Liver (tissue), 9 donors: ENCODE data around the gene OR2T6. TPM values are rescaled to one million over a fixed set of nuclear protein-coding genes. Genes with fewer than 3 reads are reported as not detected.

Source experiments
- DNase-seq: peaks from one replicate; pipeline ENCODE4 v3.0.0-alpha.2; 2017; ENCODE audit warnings: low spot score
- H3K27ac ChIP-seq, 2 donors: one replicate each; pipeline ENCODE4 v1.7.0; 2013; ENCODE audit warnings: inconsistent platforms in 2 of 2, low read length in 2 of 2, control low read depth in 1 of 2, low read depth in 1 of 2, mild to moderate bottlenecking in 1 of 2
- H3K27me3 ChIP-seq, 4 donors: one replicate each; pipeline versions ENCODE4 v1.6.1 to v1.7.0; 2013; ENCODE audit warnings: low read length in 3 of 4, inconsistent platforms in 1 of 4, mild to moderate bottlenecking in 1 of 4, moderate library complexity in 1 of 4; ENCODE audit not compliant: control insufficient read depth in 4 of 4, insufficient read depth in 4 of 4
- H3K36me3 ChIP-seq, 4 donors: one replicate each; pipeline versions ENCODE4 v1.6.1 to v1.7.0; 2013; ENCODE audit warnings: low read length in 3 of 4, mild to moderate bottlenecking in 3 of 4, low read depth in 1 of 4, moderate library complexity in 1 of 4; ENCODE audit not compliant: control insufficient read depth in 4 of 4, insufficient read depth in 3 of 4
- H3K4me1 ChIP-seq, 4 donors: one replicate each; pipeline versions ENCODE4 v1.6.1 to v1.7.0; 2013; ENCODE audit warnings: low read length in 3 of 4, mild to moderate bottlenecking in 3 of 4, moderate library complexity in 1 of 4; ENCODE audit not compliant: control insufficient read depth in 4 of 4, insufficient read depth in 4 of 4
- H3K4me3 ChIP-seq, 3 donors: one replicate each; pipeline versions ENCODE4 v1.6.1 to v1.7.0; 2013; ENCODE audit warnings: low read length in 3 of 3, control low read depth in 1 of 3, low read depth in 1 of 3, mild to moderate bottlenecking in 1 of 3
- H3K9ac ChIP-seq, 2 donors: one replicate each; pipeline ENCODE4 v1.7.0; 2013; ENCODE audit warnings: low read length in 2 of 2, mild to moderate bottlenecking in 2 of 2, moderate library complexity in 2 of 2, control low read depth in 1 of 2, low read depth in 1 of 2
- H3K9me3 ChIP-seq, 4 donors: one replicate each; pipeline versions ENCODE4 v1.6.1 to v1.7.0; 2013; ENCODE audit warnings: low read length in 3 of 4; ENCODE audit not compliant: control insufficient read depth in 4 of 4
- EGR1 ChIP-seq, 2 donors: IDR thresholded peaks; 2 replicates each; pipeline ENCODE4 v1.6.1; 2016 to 2018; ENCODE audit warnings: antibody characterized with exemption in 2 of 2, low read depth in 2 of 2
- FOXA1 ChIP-seq: IDR thresholded peaks from 2 replicates; pipeline ENCODE4 v1.6.1; 2016; ENCODE audit warnings: antibody characterized with exemption
- FOXA2 ChIP-seq: IDR thresholded peaks from 2 replicates; pipeline ENCODE4 v1.6.1; 2016; ENCODE audit warnings: antibody characterized with exemption
- GABPA ChIP-seq, 2 donors: IDR thresholded peaks in 1 of 2; conservative IDR thresholded peaks in 1 of 2; 2 replicates each; pipeline ENCODE4 v1.6.1; 2016; ENCODE audit warnings: antibody characterized with exemption in 2 of 2, mild to moderate bottlenecking in 1 of 2, moderate library complexity in 1 of 2
- HNF4A ChIP-seq, 2 donors: conservative IDR thresholded peaks; 2 replicates each; pipeline ENCODE4 v1.6.1; 2016; ENCODE audit warnings: antibody characterized with exemption in 2 of 2, mild to moderate bottlenecking in 2 of 2
- JUND ChIP-seq, 2 donors: IDR thresholded peaks; 2 replicates each; pipeline ENCODE4 v1.6.1; 2016; ENCODE audit warnings: antibody characterized with exemption in 2 of 2
- NR2F2 ChIP-seq: IDR thresholded peaks from 2 replicates; pipeline ENCODE4 v1.6.1; 2016; ENCODE audit warnings: antibody characterized with exemption
- RAD21 ChIP-seq, 2 donors: IDR thresholded peaks; 2 replicates each; pipeline ENCODE4 v1.6.1; 2016; ENCODE audit warnings: antibody characterized with exemption in 2 of 2, mild to moderate bottlenecking in 2 of 2
- RXRA ChIP-seq, 2 donors: IDR thresholded peaks; 2 replicates each; pipeline ENCODE4 v1.6.1; 2017 to 2018; ENCODE audit warnings: antibody characterized with exemption in 2 of 2, mild to moderate bottlenecking in 1 of 2
- SP1 ChIP-seq: IDR thresholded peaks from 2 replicates; pipeline ENCODE4 v1.6.1; 2018; ENCODE audit warnings: antibody characterized with exemption, mild to moderate bottlenecking
- YY1 ChIP-seq: IDR thresholded peaks from 2 replicates; pipeline ENCODE4 v1.6.1; 2016; ENCODE audit warnings: antibody characterized with exemption, mild to moderate bottlenecking
- WGBS: extraction: QIAGEN DNeasy Blood & Tissue Kit; methylation state at CpG from one replicate; pipeline ENCODE4 v1.1.7; 2013; 5-methylcytosine and 5-hydroxymethylcytosine counted together
- polyA plus RNA-seq, 2 donors: library from polyadenylated mRNA; stranded (reverse) in 1 of 2; unstranded in 1 of 2; fragments of 200-250 nt in 1 of 2; fragments of >200 nt in 1 of 2; fragmentation: Nextera tagmentation in 1 of 2; extraction: Ambion mirVana in 1 of 2; gene quantifications; one replicate each; pipeline versions ENCODE4 v1.2.1 to v1.2.3, GENCODE V29; 2013 to 2015
- total RNA-seq, 2 donors: library from RNA; depleted of rRNA; stranded (reverse); fragments of >200 nt; gene quantifications; one replicate each; pipeline ENCODE4 v1.2.3, GENCODE V29; 2014
- TF ChIP-seq, protein P1 (sequence below): IDR thresholded peaks from 2 replicates; pipeline ENCODE4 v1.6.1; 2016; ENCODE audit warnings: antibody characterized with exemption
- TF ChIP-seq, protein P2 (sequence below): fragments of 150-350 bp; IDR thresholded peaks from 2 replicates; pipeline ENCODE4 v1.5.1; 2017; ENCODE audit warnings: improper control_type of control experiment, low read depth, low read length; ENCODE audit not compliant: missing input control
- TF ChIP-seq, protein P3 (sequence below): IDR thresholded peaks from 2 replicates; pipeline ENCODE4 v1.6.1; 2016; ENCODE audit warnings: antibody characterized with exemption
- TF ChIP-seq, protein P4 (sequence below): IDR thresholded peaks from 2 replicates; pipeline ENCODE4 v1.6.1; 2016; ENCODE audit warnings: antibody characterized with exemption, mild to moderate bottlenecking
- TF ChIP-seq, protein P5 (sequence below): IDR thresholded peaks from 2 replicates; pipeline ENCODE4 v1.6.1; 2016; ENCODE audit warnings: antibody characterized with exemption
- donor health status: healthy.
- donor health status: healthy.
- donor health status: healthy.
- donor health status: healthy.
- donor health status: healthy.

The OR2T6 gene
- total and polyA plus RNA-seq, 4 donors, result not detected

DNA sequence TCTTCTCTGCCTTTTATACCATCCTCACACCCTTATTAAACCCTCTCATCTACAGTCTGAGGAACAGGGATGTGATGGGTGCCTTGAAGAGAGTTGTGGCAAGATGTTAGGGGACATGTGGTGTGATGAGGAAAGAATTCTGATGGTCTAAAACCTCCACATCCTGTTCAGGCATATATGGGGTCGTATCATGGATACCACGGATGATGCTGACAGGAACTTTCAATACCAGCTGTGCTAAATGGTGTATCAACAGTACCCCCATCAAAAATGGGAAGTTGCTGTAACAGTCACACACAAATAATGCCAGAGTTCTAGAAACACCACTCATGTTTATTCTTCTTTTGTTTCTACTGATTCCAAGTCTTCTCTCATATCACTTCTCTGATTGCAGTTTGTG lies 12.9 kb downstream of the OR2T6 start:
- TF ChIP-seq SP1 (no peak), FOXA2 (no peak), HNF4A (conservative IDR thresholded peaks at IDR 0.05) (no peak), RXRA (IDR thresholded peaks at IDR 0.05) (no peak), EGR1 (IDR thresholded peaks at IDR 0.05; ENCODE audit: low read depth in 2 of 2) (no peak), JUND (IDR thresholded peaks at IDR 0.05) (no peak), GABPA (IDR thresholded peaks at IDR 0.05 in 1 of 2, conservative IDR thresholded peaks at IDR 0.05 in 1 of 2) (no peak), NR2F2 (no peak), YY1 (no peak), FOXA1 (no peak)
- TF ChIP-seq, protein P1, sequence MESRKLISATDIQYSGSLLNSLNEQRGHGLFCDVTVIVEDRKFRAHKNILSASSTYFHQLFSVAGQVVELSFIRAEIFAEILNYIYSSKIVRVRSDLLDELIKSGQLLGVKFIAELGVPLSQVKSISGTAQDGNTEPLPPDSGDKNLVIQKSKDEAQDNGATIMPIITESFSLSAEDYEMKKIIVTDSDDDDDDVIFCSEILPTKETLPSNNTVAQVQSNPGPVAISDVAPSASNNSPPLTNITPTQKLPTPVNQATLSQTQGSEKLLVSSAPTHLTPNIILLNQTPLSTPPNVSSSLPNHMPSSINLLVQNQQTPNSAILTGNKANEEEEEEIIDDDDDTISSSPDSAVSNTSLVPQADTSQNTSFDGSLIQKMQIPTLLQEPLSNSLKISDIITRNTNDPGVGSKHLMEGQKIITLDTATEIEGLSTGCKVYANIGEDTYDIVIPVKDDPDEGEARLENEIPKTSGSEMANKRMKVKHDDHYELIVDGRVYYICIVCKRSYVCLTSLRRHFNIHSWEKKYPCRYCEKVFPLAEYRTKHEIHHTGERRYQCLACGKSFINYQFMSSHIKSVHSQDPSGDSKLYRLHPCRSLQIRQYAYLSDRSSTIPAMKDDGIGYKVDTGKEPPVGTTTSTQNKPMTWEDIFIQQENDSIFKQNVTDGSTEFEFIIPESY, result no peak
- TF ChIP-seq, protein P2, sequence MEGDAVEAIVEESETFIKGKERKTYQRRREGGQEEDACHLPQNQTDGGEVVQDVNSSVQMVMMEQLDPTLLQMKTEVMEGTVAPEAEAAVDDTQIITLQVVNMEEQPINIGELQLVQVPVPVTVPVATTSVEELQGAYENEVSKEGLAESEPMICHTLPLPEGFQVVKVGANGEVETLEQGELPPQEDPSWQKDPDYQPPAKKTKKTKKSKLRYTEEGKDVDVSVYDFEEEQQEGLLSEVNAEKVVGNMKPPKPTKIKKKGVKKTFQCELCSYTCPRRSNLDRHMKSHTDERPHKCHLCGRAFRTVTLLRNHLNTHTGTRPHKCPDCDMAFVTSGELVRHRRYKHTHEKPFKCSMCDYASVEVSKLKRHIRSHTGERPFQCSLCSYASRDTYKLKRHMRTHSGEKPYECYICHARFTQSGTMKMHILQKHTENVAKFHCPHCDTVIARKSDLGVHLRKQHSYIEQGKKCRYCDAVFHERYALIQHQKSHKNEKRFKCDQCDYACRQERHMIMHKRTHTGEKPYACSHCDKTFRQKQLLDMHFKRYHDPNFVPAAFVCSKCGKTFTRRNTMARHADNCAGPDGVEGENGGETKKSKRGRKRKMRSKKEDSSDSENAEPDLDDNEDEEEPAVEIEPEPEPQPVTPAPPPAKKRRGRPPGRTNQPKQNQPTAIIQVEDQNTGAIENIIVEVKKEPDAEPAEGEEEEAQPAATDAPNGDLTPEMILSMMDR, result no peak
- TF ChIP-seq, protein P3, sequence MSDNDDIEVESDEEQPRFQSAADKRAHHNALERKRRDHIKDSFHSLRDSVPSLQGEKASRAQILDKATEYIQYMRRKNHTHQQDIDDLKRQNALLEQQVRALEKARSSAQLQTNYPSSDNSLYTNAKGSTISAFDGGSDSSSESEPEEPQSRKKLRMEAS, result no peak
- TF ChIP-seq, protein P4, sequence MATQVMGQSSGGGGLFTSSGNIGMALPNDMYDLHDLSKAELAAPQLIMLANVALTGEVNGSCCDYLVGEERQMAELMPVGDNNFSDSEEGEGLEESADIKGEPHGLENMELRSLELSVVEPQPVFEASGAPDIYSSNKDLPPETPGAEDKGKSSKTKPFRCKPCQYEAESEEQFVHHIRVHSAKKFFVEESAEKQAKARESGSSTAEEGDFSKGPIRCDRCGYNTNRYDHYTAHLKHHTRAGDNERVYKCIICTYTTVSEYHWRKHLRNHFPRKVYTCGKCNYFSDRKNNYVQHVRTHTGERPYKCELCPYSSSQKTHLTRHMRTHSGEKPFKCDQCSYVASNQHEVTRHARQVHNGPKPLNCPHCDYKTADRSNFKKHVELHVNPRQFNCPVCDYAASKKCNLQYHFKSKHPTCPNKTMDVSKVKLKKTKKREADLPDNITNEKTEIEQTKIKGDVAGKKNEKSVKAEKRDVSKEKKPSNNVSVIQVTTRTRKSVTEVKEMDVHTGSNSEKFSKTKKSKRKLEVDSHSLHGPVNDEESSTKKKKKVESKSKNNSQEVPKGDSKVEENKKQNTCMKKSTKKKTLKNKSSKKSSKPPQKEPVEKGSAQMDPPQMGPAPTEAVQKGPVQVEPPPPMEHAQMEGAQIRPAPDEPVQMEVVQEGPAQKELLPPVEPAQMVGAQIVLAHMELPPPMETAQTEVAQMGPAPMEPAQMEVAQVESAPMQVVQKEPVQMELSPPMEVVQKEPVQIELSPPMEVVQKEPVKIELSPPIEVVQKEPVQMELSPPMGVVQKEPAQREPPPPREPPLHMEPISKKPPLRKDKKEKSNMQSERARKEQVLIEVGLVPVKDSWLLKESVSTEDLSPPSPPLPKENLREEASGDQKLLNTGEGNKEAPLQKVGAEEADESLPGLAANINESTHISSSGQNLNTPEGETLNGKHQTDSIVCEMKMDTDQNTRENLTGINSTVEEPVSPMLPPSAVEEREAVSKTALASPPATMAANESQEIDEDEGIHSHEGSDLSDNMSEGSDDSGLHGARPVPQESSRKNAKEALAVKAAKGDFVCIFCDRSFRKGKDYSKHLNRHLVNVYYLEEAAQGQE, result no peak
- TF ChIP-seq, protein P5, sequence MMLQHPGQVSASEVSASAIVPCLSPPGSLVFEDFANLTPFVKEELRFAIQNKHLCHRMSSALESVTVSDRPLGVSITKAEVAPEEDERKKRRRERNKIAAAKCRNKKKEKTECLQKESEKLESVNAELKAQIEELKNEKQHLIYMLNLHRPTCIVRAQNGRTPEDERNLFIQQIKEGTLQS, result no peak
- no peak overlapping the region for H3K27ac ChIP-seq
- H3K4me3 ChIP-seq, result no peak overlapping the region
- peaks cover 0 to 1% (median 0%) of the 10 kb centered on the region in 4 donors for H3K4me1 ChIP-seq
- WGBS, result 49% methylated on average over 2 of the region's 2 CpGs
- no peak for DNase-seq
- no peaks in the 10 kb centered on the region for H3K36me3 ChIP-seq
- H3K9me3 ChIP-seq, result no peaks in the 10 kb centered on the region
- no peak overlapping the region for H3K9ac ChIP-seq
- peaks cover 0 to 3% (median 0%) of the 10 kb centered on the region in 4 donors for H3K27me3 ChIP-seq

DNA sequence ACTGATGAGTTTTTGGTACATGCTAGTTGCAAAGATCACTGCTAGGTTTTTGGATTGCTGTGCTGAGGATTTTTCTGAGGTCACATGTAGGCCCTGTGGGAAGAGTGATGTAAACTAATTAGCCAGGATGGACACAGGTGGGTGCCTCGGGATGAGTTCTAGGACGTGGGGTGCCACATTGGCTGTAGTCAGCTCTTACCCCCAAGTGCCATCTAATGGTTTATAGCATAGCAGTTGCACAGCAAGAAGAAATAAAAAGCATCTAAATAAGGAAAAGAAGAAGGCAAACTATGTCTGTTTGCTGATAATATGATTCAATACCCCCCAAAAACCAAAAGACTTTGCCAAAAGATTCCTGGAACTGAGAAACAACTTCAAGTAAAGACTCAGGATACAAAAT lies 17.5 kb downstream of the OR2T6 start:
- no peak for DNase-seq
- WGBS, result 40% methylated on average over 2 of the region's 2 CpGs

More for the DNA sequence above, 17.5 kb downstream of the OR2T6 start:
- no peak overlapping the region for H3K27ac ChIP-seq
- H3K36me3 ChIP-seq, result no peaks in the 10 kb centered on the region
- H3K4me3 ChIP-seq, result no peak overlapping the region
- H3K4me1 ChIP-seq, result peaks cover 0 to 1% (median 0%) of the 10 kb centered on the region in 4 donors
- H3K9me3 ChIP-seq, result no peaks in the 10 kb centered on the region
- peaks cover 0 to 3% (median 0%) of the 10 kb centered on the region in 4 donors for H3K27me3 ChIP-seq
- TF ChIP-seq RAD21 (IDR thresholded peaks at IDR 0.05) (no peak), FOXA1 (no peak), NR2F2 (no peak), EGR1 (IDR thresholded peaks at IDR 0.05; ENCODE audit: low read depth in 2 of 2) (no peak)
- H3K9ac ChIP-seq, result no peak overlapping the region
